Astrocyte (in vitro differentiated cells and primary cell): ENCODE results near the gene NNAT. TPM values are rescaled to one million over a fixed set of nuclear protein-coding genes. Genes with fewer than 3 reads are reported as not detected.

Experiments used
- DNase-seq: peaks from one replicate; pipeline ENCODE4 v3.0.0-alpha.2; 2010; ENCODE audit warnings: low read depth
- FAIRE-seq: peaks from 2 replicates; lab custom pipeline; 2011; peaks lifted over from hg19 to GRCh38; lab: Jason Lieb, UNC
- H2AFZ ChIP-seq: 2 replicates; pipeline ENCODE4 v1.6.0; 2012; ENCODE audit warnings: low read depth, low read length, inconsistent platforms
- H3K27ac ChIP-seq: 2 replicates; pipeline ENCODE4 v1.5.1; 2011; ENCODE audit warnings: low read depth, low read length, inconsistent platforms
- H3K27me3 ChIP-seq: 2 replicates; pipeline ENCODE4 v1.6.0; 2011; ENCODE audit warnings: low read length, inconsistent platforms; ENCODE audit not compliant: insufficient read depth
- H3K36me3 ChIP-seq: 2 replicates; pipeline ENCODE4 v1.5.1; 2011; ENCODE audit warnings: low read length, inconsistent platforms; ENCODE audit not compliant: insufficient read depth
- H3K4me1 ChIP-seq: 2 replicates; pipeline ENCODE4 v1.5.1; 2011; ENCODE audit warnings: low read length, inconsistent platforms; ENCODE audit not compliant: insufficient read depth
- H3K4me2 ChIP-seq: 2 replicates; pipeline ENCODE4 v1.6.0; 2012; ENCODE audit warnings: low read length, inconsistent platforms
- H3K4me3 ChIP-seq: 2 replicates; pipeline ENCODE4 v1.5.1; 2011; ENCODE audit warnings: low read depth, mild to moderate bottlenecking, low read length, inconsistent platforms; ENCODE audit not compliant: insufficient read depth
- H3K79me2 ChIP-seq: 2 replicates; pipeline ENCODE4 v1.6.0; 2012; ENCODE audit warnings: mild to moderate bottlenecking, low read length, inconsistent platforms; ENCODE audit not compliant: insufficient read depth
- H3K9ac ChIP-seq: 2 replicates; pipeline ENCODE4 v1.6.0; 2012; ENCODE audit warnings: mild to moderate bottlenecking, low read length, inconsistent platforms
- H3K9me3 ChIP-seq: 2 replicates; pipeline ENCODE4 v1.5.1; 2012; ENCODE audit warnings: low read depth, mild to moderate bottlenecking, low read length, inconsistent platforms; ENCODE audit not compliant: insufficient read depth
- H4K20me1 ChIP-seq: 2 replicates; pipeline ENCODE4 v1.6.0; 2012; ENCODE audit warnings: low read length, inconsistent platforms; ENCODE audit not compliant: insufficient read depth
- H3K27ac Mint-ChIP-seq: one replicate; pipeline ENCODE4 v1.8.0; 2021; ENCODE audit warnings: mild to moderate bottlenecking, mixed read lengths; ENCODE audit not compliant: unreplicated experiment
- H3K27me3 Mint-ChIP-seq: one replicate; pipeline ENCODE4 v1.8.0; 2021; ENCODE audit warnings: low read depth, mixed read lengths; ENCODE audit not compliant: unreplicated experiment
- H3K36me3 Mint-ChIP-seq: one replicate; pipeline ENCODE4 v1.8.0; 2021; ENCODE audit warnings: low read depth, mixed read lengths; ENCODE audit not compliant: unreplicated experiment
- H3K4me1 Mint-ChIP-seq: one replicate; pipeline ENCODE4 v1.8.0; 2021; ENCODE audit warnings: low read depth, mixed read lengths; ENCODE audit not compliant: unreplicated experiment
- H3K4me3 Mint-ChIP-seq: one replicate; pipeline ENCODE4 v1.8.0; 2021; ENCODE audit warnings: mild to moderate bottlenecking, moderate library complexity, mixed read lengths; ENCODE audit not compliant: unreplicated experiment
- H3K9me3 Mint-ChIP-seq: one replicate; pipeline ENCODE4 v1.8.0; 2021; ENCODE audit warnings: mild to moderate bottlenecking, mixed read lengths; ENCODE audit not compliant: unreplicated experiment
- CTCF ChIP-seq: IDR thresholded peaks from 2 replicates; pipeline ENCODE4 v1.5.1; 2011; ENCODE audit warnings: low read depth, mild to moderate bottlenecking, inconsistent platforms, low read length, moderate library complexity; ENCODE audit not compliant: insufficient read depth
- EZH2 ChIP-seq: IDR thresholded peaks from 2 replicates; pipeline ENCODE4 v1.6.1; 2012; ENCODE audit warnings: mild to moderate bottlenecking, low read length, inconsistent platforms; ENCODE audit not compliant: insufficient read depth
- total RNA-seq: library from RNA; stranded (reverse); gene quantifications from 2 replicates; pipeline ENCODE4 v1.2.1, GENCODE V29; 2021

Gene NNAT
- total RNA-seq, 1 donor from 2014 or later = 3.6 TPM

GRCh38 chr20:37520419-37520955 is 563 bp upstream of the NNAT start:
- H4K20me1 ChIP-seq = peaks cover 99% of the 10 kb centered on the region
- no peak overlapping the region for H3K27ac ChIP-seq
- H3K9me3 Mint-ChIP-seq = no peaks in the 10 kb centered on the region
- peaks cover 34% of the 10 kb centered on the region for H3K36me3 Mint-ChIP-seq
- H3K4me1 Mint-ChIP-seq = peaks cover 24% of the 10 kb centered on the region
- no peaks in the 10 kb centered on the region for H3K9me3 ChIP-seq
- DNase-seq (no peak), FAIRE-seq (no peak)
- H3K36me3 ChIP-seq = peaks cover 5% of the 10 kb centered on the region
- H3K4me1 ChIP-seq = peaks cover 39% of the 10 kb centered on the region
- H3K27me3 ChIP-seq = no peaks in the 10 kb centered on the region
- no peak for TF ChIP-seq CTCF
- TF ChIP-seq EZH2 = peak; percentile 5
- no peak overlapping the region for H3K27ac Mint-ChIP-seq
- H3K79me2 ChIP-seq = peaks cover 92% of the 10 kb centered on the region
- no peaks in the 10 kb centered on the region for H3K27me3 Mint-ChIP-seq
- H2AFZ ChIP-seq = no peak overlapping the region
- H3K4me2 ChIP-seq = peak overlapping the region; percentile 81
- peak overlapping the region; percentile 40 for H3K4me3 Mint-ChIP-seq
- no peak overlapping the region for H3K9ac ChIP-seq
- H3K4me3 ChIP-seq = peak overlapping the region; percentile 55

GRCh38 chr20:37522260-37523011 is 1.4 kb downstream of the NNAT start:
- TF ChIP-seq CTCF (no peak), EZH2 (no peak)
- no peak overlapping the region for H3K9ac ChIP-seq
- peak; percentile 52 for DNase-seq
- H3K27me3 Mint-ChIP-seq = no peaks in the 10 kb centered on the region
- peaks cover 99% of the 10 kb centered on the region for H3K79me2 ChIP-seq
- no peak overlapping the region for H3K27ac Mint-ChIP-seq
- no peak overlapping the region for H3K4me3 ChIP-seq
- no peaks in the 10 kb centered on the region for H3K27me3 ChIP-seq
- peaks cover 37% of the 10 kb centered on the region for H3K4me1 ChIP-seq
- H3K9me3 Mint-ChIP-seq = no peaks in the 10 kb centered on the region
- no peak overlapping the region for H3K27ac ChIP-seq
- H3K36me3 Mint-ChIP-seq = peaks cover 24% of the 10 kb centered on the region
- peaks cover 21% of the 10 kb centered on the region for H3K4me1 Mint-ChIP-seq
- H3K36me3 ChIP-seq = peaks cover 5% of the 10 kb centered on the region
- H4K20me1 ChIP-seq = peaks cover 95% of the 10 kb centered on the region
- H2AFZ ChIP-seq = no peak overlapping the region
- peak overlapping the region; percentile 81 for H3K4me2 ChIP-seq
- H3K9me3 ChIP-seq = no peaks in the 10 kb centered on the region
- FAIRE-seq = no peak
- H3K4me3 Mint-ChIP-seq = no peak overlapping the region

- FAIRE-seq (no peak), DNase-seq (no peak)
- Histone ChIP-seq H3K9me3 (no peaks in the 10 kb centered on the region), H3K27ac (no peak overlapping the region), H3K4me3 (no peak overlapping the region), H3K36me3 (no peaks in the 10 kb centered on the region), H4K20me1 (peaks cover 89% of the 10 kb centered on the region), H3K79me2 (peaks cover 97% of the 10 kb centered on the region), H3K27me3 (no peaks in the 10 kb centered on the region), H3K4me1 (peaks cover 36% of the 10 kb centered on the region), H2AFZ (no peak overlapping the region), H3K9ac (no peak overlapping the region), H3K4me2 (no peak overlapping the region)
- TF ChIP-seq CTCF = no peak
- no peaks in the 10 kb centered on the region for H3K9me3 Mint-ChIP-seq
- H3K4me3 Mint-ChIP-seq = no peak overlapping the region
- H3K27ac Mint-ChIP-seq = no peak overlapping the region
- peaks cover 21% of the 10 kb centered on the region for H3K4me1 Mint-ChIP-seq
- H3K36me3 Mint-ChIP-seq = peaks cover 24% of the 10 kb centered on the region
- no peaks in the 10 kb centered on the region for H3K27me3 Mint-ChIP-seq
Measured at GRCh38 chr20:37523012-37523391, 2.0 kb downstream of the NNAT start.
